ENCODE measurements around the gene COL11A2.
"Not testable (repeated sequence)": the region's sequence is repeated elsewhere in the genome, so short reads cannot be mapped to it uniquely, and the experiment has no call there.

The COL11A2 gene

DNA sequence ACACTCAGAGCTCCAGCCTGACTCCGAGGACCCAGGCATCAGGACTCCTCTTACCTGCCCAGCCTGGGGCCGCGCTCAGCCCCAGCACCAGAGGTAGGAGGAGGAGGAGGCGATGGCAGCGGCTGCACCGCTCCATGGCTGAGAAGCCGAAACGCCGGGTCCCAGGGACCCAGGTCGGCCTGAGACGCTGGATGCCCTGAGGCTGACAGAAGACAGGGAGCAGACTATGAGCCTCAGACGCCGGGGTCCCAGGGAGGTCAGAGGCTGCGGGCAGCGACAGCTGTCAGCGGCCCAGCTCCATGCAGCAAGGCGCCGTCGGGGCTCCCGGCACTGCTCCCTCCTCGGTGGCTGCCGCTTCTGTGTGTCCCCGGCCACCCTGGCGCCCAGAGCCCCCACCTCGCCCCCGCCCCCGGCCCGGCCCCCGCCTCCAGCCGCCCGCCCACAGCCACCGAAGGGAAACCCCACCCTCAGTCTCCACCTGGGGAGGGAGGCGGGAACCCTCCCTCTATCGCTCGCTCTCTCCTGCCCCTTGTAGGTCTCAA is at the start of gene COL11A2:
Gene COL11A2, minus strand, starts transcription at position 363 of the 542 bp plus-strand sequence. Its CDS starts 227 bp downstream, at position 136.
- peak; percentile 20 for DNase-seq

DNA sequence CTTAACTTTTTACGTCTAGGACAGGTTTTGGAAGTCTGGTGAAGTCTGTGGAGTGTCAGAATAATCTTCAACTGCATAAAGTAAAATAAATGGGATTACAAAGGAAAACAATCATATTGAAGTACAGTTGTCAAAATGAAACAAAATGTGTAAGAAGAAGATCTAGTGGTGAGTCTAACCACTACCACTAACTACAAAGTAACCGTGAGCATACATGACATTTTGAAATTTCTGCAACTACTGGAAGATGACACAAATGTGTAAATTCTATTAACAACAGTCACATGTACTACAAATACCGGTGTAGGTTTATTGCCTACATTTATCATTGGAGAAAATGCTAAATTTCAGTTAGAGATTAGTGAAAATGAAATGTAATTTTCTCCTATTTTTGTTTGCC is 49.7 kb upstream of the COL11A2 start:
- no peak for DNase-seq

GRCh38 chr6:33237741-33238140 is 45.5 kb upstream of the COL11A2 start:
- no peak for DNase-seq

GRCh38 chr6:33236852-33237251 is 44.6 kb upstream of the COL11A2 start:
- no peak for DNase-seq

GRCh38 chr6:33236328-33236727 is 44.1 kb upstream of the COL11A2 start:
- DNase-seq: no peak

DNA sequence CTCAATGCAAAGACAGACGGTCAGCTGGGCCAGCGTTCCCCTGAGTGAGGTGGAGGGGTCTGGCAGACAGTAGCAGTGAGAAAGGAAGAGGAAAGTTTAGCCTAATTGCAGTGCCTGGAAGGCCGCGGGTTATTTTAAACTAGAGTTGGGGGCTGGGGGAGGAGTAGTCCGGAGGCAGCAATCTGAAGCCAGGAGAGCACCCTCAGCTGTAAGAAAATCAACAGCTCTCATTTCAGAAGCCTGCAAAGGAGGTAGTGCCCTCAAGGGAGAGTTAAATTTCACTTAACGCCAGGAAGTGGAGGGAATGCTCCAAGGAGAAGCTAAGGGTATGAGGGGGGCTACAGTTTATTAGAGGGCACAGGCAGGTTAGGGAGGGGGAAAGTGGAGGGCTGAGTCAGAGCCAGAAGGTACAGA is 43.0 kb upstream of the COL11A2 start:
- no peak for DNase-seq

DNA sequence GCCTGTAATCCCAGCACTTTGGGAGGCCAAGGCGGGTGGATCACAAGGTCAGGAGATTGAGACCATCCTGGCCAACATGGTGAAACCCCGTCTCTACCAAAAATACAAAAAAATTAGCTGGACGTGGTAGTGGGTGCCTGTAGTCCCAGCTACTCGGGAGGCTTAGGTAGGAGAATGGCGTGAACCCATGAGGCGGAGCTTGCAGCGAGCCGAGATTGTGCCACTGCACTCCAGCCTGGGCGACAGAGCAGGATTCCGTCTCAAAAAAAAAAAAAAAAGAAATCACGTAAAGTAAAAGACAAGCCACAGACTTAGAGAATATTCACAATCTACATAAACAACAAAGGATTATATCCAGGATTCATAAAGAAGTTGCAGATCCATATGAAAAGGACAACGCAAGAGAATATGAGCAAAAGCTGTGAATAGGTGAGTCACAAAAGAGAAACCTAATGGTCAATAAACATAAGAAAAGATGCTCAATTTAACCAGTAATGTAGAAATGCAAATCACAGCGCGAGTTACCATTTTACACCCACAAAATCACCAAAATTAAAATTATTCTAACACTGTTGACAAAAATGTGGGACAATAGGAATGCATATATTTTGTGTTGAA is 34.3 kb upstream of the COL11A2 start:
- not testable (repeated sequence) for DNase-seq

DNA sequence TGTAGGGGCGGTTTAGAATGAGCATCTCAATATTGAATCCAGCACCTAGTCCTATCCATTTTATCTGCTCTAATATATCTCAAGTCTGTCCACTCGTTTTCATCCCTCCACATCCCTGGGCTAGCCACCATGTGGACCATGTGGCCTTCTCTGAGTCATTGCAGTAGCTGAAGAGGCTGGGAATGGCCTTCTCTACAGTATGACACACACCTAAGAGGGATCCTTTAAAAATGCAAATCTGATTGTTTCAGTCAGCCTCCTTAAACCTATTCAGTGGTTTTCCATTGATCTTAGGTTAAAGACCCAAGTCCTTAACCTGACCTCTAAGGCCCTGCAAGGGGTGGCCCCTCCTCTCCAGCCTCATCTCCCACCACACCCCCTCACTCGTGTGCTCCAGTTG is 25.4 kb upstream of the COL11A2 start:
- no peak for DNase-seq

- DNase-seq: no peak
These were observed 25.0 kb upstream of the COL11A2 start for GRCh38 chr6:33217246-33217645.

DNA sequence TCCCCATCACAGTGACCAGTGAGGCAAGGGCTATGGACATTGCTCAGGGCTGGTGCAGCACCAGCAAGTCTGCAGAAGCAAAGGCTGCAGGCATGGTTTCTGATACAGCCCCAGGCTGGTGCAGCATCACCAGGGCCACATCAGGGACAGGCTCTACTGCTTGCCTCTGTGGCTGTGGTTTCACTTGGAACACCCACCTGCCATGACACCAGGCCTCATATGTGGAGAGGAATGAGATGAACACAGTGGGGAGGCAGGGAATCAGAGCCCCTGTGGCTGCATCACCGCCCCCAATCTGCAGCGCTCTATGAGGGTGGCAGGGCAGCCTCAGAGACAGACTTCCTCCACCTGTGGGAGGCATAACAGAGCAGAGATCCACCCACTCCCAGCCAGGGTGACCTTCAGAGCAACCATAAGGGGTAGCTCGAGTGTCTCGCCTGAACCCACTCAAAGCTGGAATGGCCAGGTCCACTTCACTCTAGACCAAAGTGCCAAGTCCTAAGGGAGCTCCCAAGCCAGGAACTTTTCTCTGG is 23.9 kb upstream of the COL11A2 start:
- DNase-seq: no peak

- no peak for DNase-seq
These were observed 23.2 kb upstream of the COL11A2 start for GRCh38 chr6:33215271-33216116.

GRCh38 chr6:33213989-33214335 is 21.7 kb upstream of the COL11A2 start:
- no peak for DNase-seq

DNA sequence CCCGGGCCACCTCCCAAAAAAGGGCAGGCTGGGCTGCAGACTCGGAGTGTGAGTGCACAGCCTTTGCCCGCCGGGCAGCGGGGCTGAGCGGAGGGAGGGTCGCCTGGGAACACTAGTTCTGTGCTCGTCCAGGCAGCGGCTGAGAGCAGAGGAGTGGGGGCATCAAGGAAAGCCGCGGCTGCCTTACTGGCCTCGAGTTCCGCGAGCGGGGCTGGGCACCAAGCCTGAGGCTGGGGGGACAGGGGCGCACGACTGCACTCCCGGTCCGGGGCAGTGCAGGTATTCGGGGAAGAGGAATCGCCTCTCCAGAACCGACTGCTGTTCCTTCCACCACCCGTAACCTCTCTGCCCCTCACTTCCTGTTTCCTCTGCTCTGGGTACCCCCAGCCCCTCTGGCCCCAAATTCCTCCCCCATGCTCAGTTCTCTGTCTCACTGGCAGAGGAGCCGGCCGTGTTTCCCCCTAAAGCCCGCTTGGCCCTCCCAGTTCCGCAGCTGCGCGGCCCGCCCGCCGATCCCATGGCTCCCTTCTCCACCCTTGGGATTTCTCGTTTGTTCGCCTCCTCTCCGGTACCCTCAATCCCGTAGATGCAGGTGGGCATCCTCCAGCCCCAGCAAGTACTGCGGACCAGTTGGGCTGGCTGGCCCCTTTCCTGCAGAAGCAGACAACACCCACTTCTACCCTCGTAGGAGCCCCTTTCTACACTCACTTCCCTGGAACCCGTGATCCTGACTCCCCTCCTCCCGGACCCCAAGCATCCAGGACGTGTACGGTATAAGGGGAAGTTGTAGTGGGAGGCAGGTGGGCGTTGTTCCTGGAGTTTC is 21.1 kb upstream of the COL11A2 start:
- peak; percentile 39 for DNase-seq

DNA sequence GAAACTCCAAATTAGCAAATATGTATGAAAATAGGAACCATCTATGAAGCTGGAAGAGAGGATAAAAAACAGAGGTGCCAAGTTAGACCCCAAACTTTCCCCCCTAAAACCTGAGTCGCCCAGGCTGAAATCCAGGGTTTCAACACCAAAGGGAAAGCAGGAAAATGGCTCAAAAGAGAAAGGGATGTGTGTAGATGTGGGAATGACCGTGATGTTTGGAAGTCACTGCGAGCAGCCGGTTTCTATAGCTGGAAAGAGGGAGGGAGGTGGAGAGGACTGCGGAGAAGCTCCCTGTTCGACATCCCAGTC is 20.5 kb upstream of the COL11A2 start:
- no peak for DNase-seq

GRCh38 chr6:33211666-33212422 is 19.6 kb upstream of the COL11A2 start:
- no peak for DNase-seq

DNA sequence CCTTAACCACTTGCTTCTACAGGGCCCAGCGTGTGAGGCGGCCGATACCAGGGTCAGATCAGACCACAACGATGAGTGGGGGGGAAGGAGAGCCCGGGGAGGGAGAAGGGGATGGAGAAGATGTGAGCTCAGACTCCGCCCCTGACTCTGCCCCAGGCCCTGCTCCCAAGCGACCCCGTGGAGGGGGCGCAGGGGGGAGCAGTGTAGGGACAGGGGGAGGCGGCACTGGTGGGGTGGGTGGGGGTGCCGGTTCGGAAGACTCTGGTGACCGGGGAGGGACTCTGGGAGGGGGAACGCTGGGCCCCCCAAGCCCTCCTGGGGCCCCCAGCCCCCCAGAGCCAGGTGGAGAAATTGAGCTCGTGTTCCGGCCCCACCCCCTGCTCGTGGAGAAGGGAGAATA is 18.9 kb upstream of the COL11A2 start:
- no peak for DNase-seq

DNA sequence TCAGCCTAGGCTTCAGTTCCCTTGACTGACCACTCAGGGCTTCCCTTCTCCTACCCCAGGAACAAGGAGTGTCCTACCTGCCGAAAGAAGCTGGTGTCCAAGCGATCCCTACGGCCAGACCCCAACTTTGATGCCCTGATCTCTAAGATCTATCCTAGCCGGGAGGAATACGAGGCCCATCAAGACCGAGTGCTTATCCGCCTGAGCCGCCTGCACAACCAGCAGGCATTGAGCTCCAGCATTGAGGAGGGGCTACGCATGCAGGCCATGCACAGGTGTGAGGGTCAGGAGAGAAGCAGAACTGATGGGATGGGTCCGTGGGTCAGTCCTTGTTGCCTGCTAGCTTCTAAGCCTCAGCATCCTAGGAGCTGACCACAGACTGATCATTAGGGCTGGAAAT is 17.6 kb upstream of the COL11A2 start:
- DNase-seq: no peak

GRCh38 chr6:33208091-33208967 is 16.1 kb upstream of the COL11A2 start, which contains the start of gene RING1:
Gene RING1 (plus strand): TSS chr6:33208500. CDS start chr6:33208823, 323 bp downstream.
- peak; percentile 91 for DNase-seq

DNA sequence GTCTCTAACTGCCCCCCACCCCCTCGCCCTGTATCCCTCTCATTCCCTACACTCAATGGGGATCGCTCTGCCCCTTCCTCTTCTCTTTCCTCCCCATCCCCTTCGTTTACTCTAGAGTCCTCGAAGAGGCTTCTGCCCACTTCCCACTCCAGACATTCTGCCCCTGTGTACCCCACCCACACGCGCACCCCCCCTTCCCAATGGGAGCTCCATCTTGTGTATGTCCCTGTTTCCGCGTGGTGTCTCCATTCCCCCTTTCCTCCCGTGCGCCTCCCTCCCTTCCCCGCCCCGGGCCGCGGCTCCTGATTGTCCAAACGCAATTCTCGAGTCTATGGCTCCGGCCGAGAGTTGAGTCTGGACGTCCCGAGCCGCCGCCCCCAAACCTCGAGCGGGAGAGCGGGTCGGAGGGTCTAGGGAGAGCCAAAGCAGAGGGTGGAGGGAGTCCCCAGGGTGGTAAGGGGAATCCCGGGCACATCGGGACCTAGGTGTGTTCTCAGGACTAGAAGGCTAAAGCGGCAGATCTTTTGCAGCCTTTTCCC is 15.4 kb upstream of the COL11A2 start:
- peak; percentile 34 for DNase-seq

- no peak for DNase-seq
These were observed 14.7 kb upstream of the COL11A2 start for GRCh38 chr6:33206864-33207551.

Data from stimulated activated CD4-positive, alpha-beta T cell treated with anti-CD3 and anti-CD28 coated beads, Interleukin-15, amount 100 ng/mL, for 24 hours (primary cell).